Uterus (tissue), 4 donors: Measurements from ENCODE around the gene FBLIM1. TPM values are rescaled to one million over a fixed set of nuclear protein-coding genes. Genes with fewer than 3 reads are reported as not detected.

Experiments used
- DNase-seq, 2 donors: peaks; one replicate each; pipeline ENCODE4 v3.0.0-alpha.2; 2019 to 2020
- H3K27ac ChIP-seq, 2 donors: fragments of 200-600 bp; sonication (generic); 1 replicate in 1 of 2; 2 replicates in 1 of 2; pipeline ENCODE4 v1.5.1; 2016 to 2018
- H3K27me3 ChIP-seq, 2 donors: fragments of 200-600 bp; sonication (generic); one replicate each; pipeline ENCODE4 v1.5.1; 2018 to 2019; ENCODE audit warnings: control low read depth in 1 of 2
- H3K36me3 ChIP-seq, 2 donors: fragments of 200-600 bp; sonication (generic); one replicate each; pipeline ENCODE4 v1.5.1; 2019; ENCODE audit warnings: control low read depth in 1 of 2
- H3K4me1 ChIP-seq, 2 donors: fragments of 200-600 bp; sonication (generic); one replicate each; pipeline ENCODE4 v1.5.1; 2018 to 2019; ENCODE audit warnings: control low read depth in 1 of 2
- H3K4me3 ChIP-seq, 2 donors: fragments of 200-600 bp; sonication (generic); 1 replicate in 1 of 2; 2 replicates in 1 of 2; pipeline ENCODE4 v1.5.1; 2018 to 2019; ENCODE audit warnings: mild to moderate bottlenecking in 1 of 2
- H3K9me3 ChIP-seq, 2 donors: fragments of 200-600 bp; sonication (generic); one replicate each; pipeline ENCODE4 v1.5.1; 2019; ENCODE audit warnings: control low read depth in 1 of 2
- POLR2A ChIP-seq, 2 donors: fragments of 450-650 bp; IDR thresholded peaks; one replicate each; pipeline ENCODE4 v1.6.1; 2016; ENCODE audit warnings: antibody characterized with exemption in 2 of 2, mild to moderate bottlenecking in 1 of 2, moderate library complexity in 1 of 2
- intact Hi-C: fragments of 100-400 bp; cut with DNase I; formaldehyde crosslinking; loops from one replicate; pipeline ENCODE4 v1.15.1; 2023; ENCODE audit warnings: low total_unique reads
- total RNA-seq, 4 donors: library from RNA; depleted of rRNA in 3 of 4; stranded (reverse); fragments of >200 nt in 3 of 4; gene quantifications; one replicate each; pipeline versions ENCODE4 v1.1.0 to v1.2.4, GENCODE V29; 2014 to 2023
- TF ChIP-seq, protein P1 (sequence below), 4 experiments: fragments of 200-600 bp in 2 of 4; fragments of 450-650 bp in 2 of 4; sonication (generic) in 2 of 4; IDR thresholded peaks; one replicate each; pipeline ENCODE4 v1.5.1; 2016 to 2019; ENCODE audit warnings: antibody characterized with exemption in 4 of 4, mild to moderate bottlenecking in 2 of 4, moderate library complexity in 1 of 4
- donor health status: DM: yes; HTN: yes; CAD: no.

The FBLIM1 gene
- total RNA-seq, 4 donors from 2014 or later = 12.9 to 96.9 (median 74.3) TPM

DNA sequence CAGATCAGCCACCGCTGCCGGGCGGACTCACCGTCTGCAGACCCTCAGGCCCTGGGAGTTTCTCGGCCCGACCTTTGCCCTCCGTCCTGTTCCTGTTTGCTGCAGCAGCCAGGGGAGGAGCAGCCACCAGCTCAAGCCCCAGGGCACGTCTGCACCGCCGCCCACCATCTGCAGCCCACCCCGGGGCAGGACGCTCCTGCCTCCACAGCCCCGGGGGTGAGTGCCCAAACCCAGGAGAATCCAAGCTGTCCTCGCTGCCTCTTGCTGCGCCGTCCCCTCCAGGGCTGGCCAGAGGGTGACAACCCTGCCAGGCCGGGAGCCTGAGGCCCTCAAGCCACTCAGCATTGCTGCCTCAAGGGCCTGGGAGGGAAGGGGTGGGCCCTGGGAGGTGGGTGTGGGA is 23.7 kb upstream of the FBLIM1 start:
- no peaks in the 10 kb centered on the region for H3K9me3 ChIP-seq
- DNase-seq = peak in 1 of 2 donors; percentile 13
- H3K27ac ChIP-seq = no peak overlapping the region
- no peaks in the 10 kb centered on the region for H3K27me3 ChIP-seq
- TF ChIP-seq, protein P1, sequence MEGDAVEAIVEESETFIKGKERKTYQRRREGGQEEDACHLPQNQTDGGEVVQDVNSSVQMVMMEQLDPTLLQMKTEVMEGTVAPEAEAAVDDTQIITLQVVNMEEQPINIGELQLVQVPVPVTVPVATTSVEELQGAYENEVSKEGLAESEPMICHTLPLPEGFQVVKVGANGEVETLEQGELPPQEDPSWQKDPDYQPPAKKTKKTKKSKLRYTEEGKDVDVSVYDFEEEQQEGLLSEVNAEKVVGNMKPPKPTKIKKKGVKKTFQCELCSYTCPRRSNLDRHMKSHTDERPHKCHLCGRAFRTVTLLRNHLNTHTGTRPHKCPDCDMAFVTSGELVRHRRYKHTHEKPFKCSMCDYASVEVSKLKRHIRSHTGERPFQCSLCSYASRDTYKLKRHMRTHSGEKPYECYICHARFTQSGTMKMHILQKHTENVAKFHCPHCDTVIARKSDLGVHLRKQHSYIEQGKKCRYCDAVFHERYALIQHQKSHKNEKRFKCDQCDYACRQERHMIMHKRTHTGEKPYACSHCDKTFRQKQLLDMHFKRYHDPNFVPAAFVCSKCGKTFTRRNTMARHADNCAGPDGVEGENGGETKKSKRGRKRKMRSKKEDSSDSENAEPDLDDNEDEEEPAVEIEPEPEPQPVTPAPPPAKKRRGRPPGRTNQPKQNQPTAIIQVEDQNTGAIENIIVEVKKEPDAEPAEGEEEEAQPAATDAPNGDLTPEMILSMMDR (IDR thresholded peaks at IDR 0.05) = no peak
- TF ChIP-seq POLR2A (IDR thresholded peaks at IDR 0.05) = no peak
- H3K36me3 ChIP-seq = no peaks in the 10 kb centered on the region
- H3K4me3 ChIP-seq = no peak overlapping the region
- H3K4me1 ChIP-seq = no peaks in the 10 kb centered on the region
- intact Hi-C loops = no loop called here

GRCh38 chr1:15735304-15736037 is 23.1 kb upstream of the FBLIM1 start:
- H3K27ac ChIP-seq = peak overlapping the region in 1 of 2 donors; percentile 12
- DNase-seq = peak in 1 of 2 donors; percentile 12
- intact Hi-C loops = no loop called here
- TF ChIP-seq POLR2A (IDR thresholded peaks at IDR 0.05) = no peak
- H3K4me3 ChIP-seq = no peak overlapping the region
- H3K27me3 ChIP-seq = no peaks in the 10 kb centered on the region
- H3K9me3 ChIP-seq = no peaks in the 10 kb centered on the region
- H3K36me3 ChIP-seq = no peaks in the 10 kb centered on the region
- no peaks in the 10 kb centered on the region for H3K4me1 ChIP-seq

DNA sequence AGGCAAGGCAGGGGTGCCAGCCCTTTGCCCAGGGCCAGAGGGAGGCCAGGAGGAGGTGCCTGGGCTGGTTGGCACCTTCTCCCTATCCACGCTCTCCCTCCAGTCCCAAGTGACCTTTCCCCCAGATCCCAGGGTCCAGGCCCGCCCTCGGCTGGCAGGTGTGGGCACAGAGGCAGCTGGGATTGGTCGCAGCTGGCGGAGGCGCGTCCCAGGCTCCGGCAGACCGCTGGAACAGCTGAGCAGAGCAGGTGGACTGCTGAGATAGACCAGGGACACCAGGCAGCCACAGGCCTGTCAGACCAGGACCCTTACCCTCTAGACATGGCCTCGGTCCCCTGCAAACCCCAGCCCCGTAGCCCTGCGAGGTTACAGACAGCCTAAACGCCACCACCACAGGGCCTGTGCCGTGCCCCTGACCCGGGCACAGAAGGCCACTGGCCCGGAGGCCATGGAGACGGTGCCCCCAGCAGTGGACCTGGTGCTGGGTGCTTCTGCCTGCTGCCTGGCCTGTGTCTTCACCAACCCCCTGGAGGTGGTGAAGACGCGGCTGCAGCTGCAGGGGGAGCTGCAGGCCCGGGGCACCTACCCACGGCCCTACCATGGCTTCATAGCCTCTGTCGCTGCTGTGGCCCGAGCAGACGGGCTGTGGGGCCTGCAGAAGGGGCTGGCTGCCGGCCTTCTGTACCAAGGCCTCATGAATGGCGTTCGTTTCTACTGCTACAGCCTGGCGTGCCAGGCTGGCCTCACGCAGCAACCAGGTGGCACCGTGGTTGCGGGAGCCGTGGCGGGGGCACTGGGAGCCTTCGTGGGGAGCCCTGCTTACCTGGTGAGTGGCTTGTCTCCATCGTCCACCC is 22.3 kb upstream of the FBLIM1 start, which contains the start of gene SLC25A34:
SLC25A34 (plus strand) TSS at position 221 of the 854 bp plus-strand sequence; CDS start at position 449, 228 bp downstream.
- H3K27ac ChIP-seq = peak within 1 kb of the TSS in 1 of 2 donors; percentile 12

GRCh38 chr1:15736892-15737261 is 21.7 kb upstream of the FBLIM1 start:
- intact Hi-C loops = no loop called here
- Histone ChIP-seq H3K9me3 (no peaks in the 10 kb centered on the region), H3K4me3 (no peak overlapping the region), H3K4me1 (no peaks in the 10 kb centered on the region), H3K27me3 (no peaks in the 10 kb centered on the region), H3K27ac (no peak overlapping the region), H3K36me3 (no peaks in the 10 kb centered on the region)
- no peak for TF ChIP-seq POLR2A (IDR thresholded peaks at IDR 0.05)
- TF ChIP-seq, protein P1 (IDR thresholded peaks at IDR 0.05) = no peak
- DNase-seq = no peak

More for the DNA sequence above, 22.3 kb upstream of the FBLIM1 start, which contains the start of gene SLC25A34:
- Histone ChIP-seq H3K27me3 (no peaks in the 10 kb centered on the region), H3K4me1 (no peaks in the 10 kb centered on the region), H3K36me3 (no peaks in the 10 kb centered on the region), H3K4me3 (no peak within 1 kb of the TSS), H3K9me3 (no peaks in the 10 kb centered on the region)
- intact Hi-C loops = no loop called here
- TF ChIP-seq, protein P1 (IDR thresholded peaks at IDR 0.05) = no peak
- TF ChIP-seq POLR2A (IDR thresholded peaks at IDR 0.05) = no peak
- DNase-seq = peak in 1 of 2 donors; percentile 16

DNA sequence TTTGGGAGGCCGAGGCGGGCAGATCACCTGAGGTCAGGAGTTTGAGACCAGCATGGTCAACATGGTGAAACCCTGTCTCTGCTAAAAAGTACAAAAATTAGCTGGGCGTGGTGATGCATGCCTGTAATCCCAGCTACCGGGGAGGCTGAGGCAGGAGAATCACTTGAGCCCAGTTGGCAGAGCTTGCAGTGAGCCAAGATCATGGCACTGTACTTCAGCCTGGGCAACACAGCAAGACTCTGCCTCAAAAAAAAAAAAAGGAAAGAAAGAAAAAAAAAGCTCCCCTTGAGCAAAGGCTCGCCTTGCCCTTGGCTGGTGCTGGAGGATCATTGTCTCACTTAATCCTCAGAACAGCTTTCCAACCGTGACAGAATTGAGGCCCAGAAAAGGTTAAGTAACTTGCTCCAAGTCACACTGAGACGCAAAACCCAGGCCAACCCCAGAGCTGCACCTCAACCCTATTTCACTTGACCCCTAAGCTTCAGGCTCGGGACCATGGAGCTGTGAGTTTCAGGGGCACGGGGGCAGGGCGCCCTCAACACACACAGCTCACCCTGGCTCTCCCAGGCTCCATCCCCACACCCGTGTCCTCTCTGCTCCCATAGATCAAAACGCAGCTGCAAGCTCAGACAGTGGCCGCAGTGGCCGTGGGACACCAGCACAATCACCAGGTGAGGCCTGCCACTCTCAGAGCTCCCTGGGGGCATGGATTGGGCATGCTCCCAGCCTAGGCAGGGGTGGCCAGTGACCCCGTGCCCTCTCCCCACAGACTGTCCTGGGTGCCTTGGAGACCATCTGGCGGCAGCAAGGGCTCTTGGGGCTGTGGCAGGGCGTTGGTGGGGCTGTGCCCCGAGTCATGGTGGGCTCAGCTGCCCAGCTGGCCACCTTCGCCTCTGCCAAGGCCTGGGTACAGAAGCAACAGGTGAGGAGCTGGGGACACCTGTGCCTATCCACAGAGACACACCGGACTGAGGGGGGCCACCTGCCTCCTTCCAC is 21.0 kb upstream of the FBLIM1 start:
- no peak overlapping the region for H3K4me3 ChIP-seq
- H3K9me3 ChIP-seq = no peaks in the 10 kb centered on the region
- H3K27me3 ChIP-seq = no peaks in the 10 kb centered on the region
- intact Hi-C loops = no loop called here
- DNase-seq = no peak
- H3K4me1 ChIP-seq = no peaks in the 10 kb centered on the region
- TF ChIP-seq, protein P1 (IDR thresholded peaks at IDR 0.05) = no peak
- TF ChIP-seq POLR2A (IDR thresholded peaks at IDR 0.05) = no peak
- H3K27ac ChIP-seq = no peak overlapping the region
- H3K36me3 ChIP-seq = no peaks in the 10 kb centered on the region
